Upper lobe of left lung (tissue), 4 donors: ENCODE data around the gene HIBCH.

ENCODE experiments used
- POLR2AphosphoS5 ChIP-seq, 2 donors: sonication (generic); formaldehyde crosslinking; IDR thresholded peaks; one replicate each; pipeline ENCODE4 v1.5.1; 2017; ENCODE audit warnings: antibody characterized with exemption in 2 of 2
- TF ChIP-seq, protein P1 (sequence below), 6 experiments: fragments of 450-650 bp in 4 of 6; fragments of 200-600 bp in 2 of 6; sonication (generic) in 2 of 6; IDR thresholded peaks; one replicate each; pipeline ENCODE4 v1.5.1; 2016 to 2019; ENCODE audit warnings: antibody characterized with exemption in 6 of 6

DNA sequence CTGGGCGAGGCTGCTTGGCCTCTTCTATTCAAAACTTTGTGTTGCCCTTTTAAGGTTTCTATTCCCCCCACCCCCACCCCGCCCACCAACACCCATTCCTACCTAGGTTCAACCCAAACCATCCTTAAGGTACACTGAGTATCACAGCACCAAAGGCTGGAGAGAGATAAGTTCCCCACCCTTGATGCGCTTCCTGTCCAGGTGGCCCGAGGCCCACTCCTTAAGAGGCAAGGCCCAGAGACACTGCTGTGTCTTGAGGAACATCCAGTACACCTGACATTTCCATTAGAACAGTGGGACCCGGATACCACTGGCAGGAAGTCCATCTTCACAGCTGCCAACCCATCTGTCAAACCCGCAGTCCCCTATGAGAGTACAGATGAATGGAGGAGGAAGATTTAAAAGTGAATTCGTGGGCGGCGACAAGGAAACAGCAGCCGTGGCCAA lies 23.5 kb upstream of the HIBCH start:
- TF ChIP-seq, protein P1, sequence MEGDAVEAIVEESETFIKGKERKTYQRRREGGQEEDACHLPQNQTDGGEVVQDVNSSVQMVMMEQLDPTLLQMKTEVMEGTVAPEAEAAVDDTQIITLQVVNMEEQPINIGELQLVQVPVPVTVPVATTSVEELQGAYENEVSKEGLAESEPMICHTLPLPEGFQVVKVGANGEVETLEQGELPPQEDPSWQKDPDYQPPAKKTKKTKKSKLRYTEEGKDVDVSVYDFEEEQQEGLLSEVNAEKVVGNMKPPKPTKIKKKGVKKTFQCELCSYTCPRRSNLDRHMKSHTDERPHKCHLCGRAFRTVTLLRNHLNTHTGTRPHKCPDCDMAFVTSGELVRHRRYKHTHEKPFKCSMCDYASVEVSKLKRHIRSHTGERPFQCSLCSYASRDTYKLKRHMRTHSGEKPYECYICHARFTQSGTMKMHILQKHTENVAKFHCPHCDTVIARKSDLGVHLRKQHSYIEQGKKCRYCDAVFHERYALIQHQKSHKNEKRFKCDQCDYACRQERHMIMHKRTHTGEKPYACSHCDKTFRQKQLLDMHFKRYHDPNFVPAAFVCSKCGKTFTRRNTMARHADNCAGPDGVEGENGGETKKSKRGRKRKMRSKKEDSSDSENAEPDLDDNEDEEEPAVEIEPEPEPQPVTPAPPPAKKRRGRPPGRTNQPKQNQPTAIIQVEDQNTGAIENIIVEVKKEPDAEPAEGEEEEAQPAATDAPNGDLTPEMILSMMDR (IDR thresholded peaks at IDR 0.05) = no peak
- TF ChIP-seq POLR2AphosphoS5 (IDR thresholded peaks at IDR 0.05) = peak in 1 of 2 donors; percentile 74
